GM19455 (cell line): ENCODE data around the gene ULK2.
"Not testable (repeated sequence)": the region's sequence is repeated elsewhere in the genome, so short reads cannot be mapped to it uniquely, and the experiment has no call there.

Experiments used
- ATAC-seq: cut with Tn5 transposase; IDR thresholded peaks from one replicate; pipeline ENCODE4 v1.9.1; 2021; ENCODE audit not compliant: unreplicated experiment

The ULK2 gene

GRCh38 chr17:19868079-19868395 is 301 bp upstream of the ULK2 start:
- ATAC-seq = no peak

GRCh38 chr17:19867079-19867328 is 732 bp downstream of the ULK2 start:
- peak; percentile 52 for ATAC-seq

GRCh38 chr17:19865021-19865420 is 2.7 kb downstream of the ULK2 start:
- ATAC-seq = no peak

GRCh38 chr17:19860647-19861177 is 7.0 kb downstream of the ULK2 start:
- not testable (repeated sequence) for ATAC-seq

GRCh38 chr17:19857640-19858039 is 10.1 kb downstream of the ULK2 start:
- ATAC-seq = no peak

- ATAC-seq = no peak
These were observed 33.8 kb downstream of the ULK2 start for GRCh38 chr17:19833914-19834313.

- no peak for ATAC-seq
These were observed 37.7 kb downstream of the ULK2 start for GRCh38 chr17:19830061-19830460.

GRCh38 chr17:19812407-19812806 is 55.3 kb downstream of the ULK2 start:
- no peak for ATAC-seq

GRCh38 chr17:19805006-19805405 is 62.7 kb downstream of the ULK2 start:
- ATAC-seq = no peak

GRCh38 chr17:19800571-19800970 is 67.2 kb downstream of the ULK2 start:
- ATAC-seq = no peak

- no peak for ATAC-seq
These were observed 67.9 kb downstream of the ULK2 start for GRCh38 chr17:19799796-19800195.

GRCh38 chr17:19796457-19796856 is 71.3 kb downstream of the ULK2 start:
- ATAC-seq = no peak

- no peak for ATAC-seq
These were observed 75.7 kb downstream of the ULK2 start for GRCh38 chr17:19791918-19792550.

GRCh38 chr17:19787733-19788357 is 79.9 kb downstream of the ULK2 start:
- ATAC-seq = no peak

- ATAC-seq = no peak
These were observed 81.9 kb downstream of the ULK2 start for GRCh38 chr17:19785854-19786253.

- ATAC-seq = no peak
These were observed 86.0 kb downstream of the ULK2 start for GRCh38 chr17:19781488-19782458.

- ATAC-seq = no peak
These were observed 86.9 kb downstream of the ULK2 start for GRCh38 chr17:19780846-19781245.

GRCh38 chr17:19773534-19773933 is 94.2 kb downstream of the ULK2 start:
- ATAC-seq = no peak

GRCh38 chr17:19771971-19772630 is 95.6 kb downstream of the ULK2 start:
- no peak for ATAC-seq

- no peak for ATAC-seq
These were observed 96.6 kb downstream of the ULK2 start for GRCh38 chr17:19770985-19771735.
